Right kidney (tissue), 9 donors: Measurements from ENCODE around the gene AOC1.
"Not testable (repeated sequence)": the region's sequence is repeated elsewhere in the genome, so short reads cannot be mapped to it uniquely, and the experiment has no call there.

Experiments
- DNase-seq: peaks from one replicate; pipeline ENCODE4 v3.0.0-alpha.2; 2016
- long read RNA-seq, 8 donors: transcript quantifications; one replicate each; lab custom pipeline, GENCODE V29; 2026

AOC1 gene, protein sequence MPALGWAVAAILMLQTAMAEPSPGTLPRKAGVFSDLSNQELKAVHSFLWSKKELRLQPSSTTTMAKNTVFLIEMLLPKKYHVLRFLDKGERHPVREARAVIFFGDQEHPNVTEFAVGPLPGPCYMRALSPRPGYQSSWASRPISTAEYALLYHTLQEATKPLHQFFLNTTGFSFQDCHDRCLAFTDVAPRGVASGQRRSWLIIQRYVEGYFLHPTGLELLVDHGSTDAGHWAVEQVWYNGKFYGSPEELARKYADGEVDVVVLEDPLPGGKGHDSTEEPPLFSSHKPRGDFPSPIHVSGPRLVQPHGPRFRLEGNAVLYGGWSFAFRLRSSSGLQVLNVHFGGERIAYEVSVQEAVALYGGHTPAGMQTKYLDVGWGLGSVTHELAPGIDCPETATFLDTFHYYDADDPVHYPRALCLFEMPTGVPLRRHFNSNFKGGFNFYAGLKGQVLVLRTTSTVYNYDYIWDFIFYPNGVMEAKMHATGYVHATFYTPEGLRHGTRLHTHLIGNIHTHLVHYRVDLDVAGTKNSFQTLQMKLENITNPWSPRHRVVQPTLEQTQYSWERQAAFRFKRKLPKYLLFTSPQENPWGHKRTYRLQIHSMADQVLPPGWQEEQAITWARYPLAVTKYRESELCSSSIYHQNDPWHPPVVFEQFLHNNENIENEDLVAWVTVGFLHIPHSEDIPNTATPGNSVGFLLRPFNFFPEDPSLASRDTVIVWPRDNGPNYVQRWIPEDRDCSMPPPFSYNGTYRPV
- long read RNA-seq, donor 1, partial matches to known transcripts, result 14 of 17 reads
- long read RNA-seq, donor 1, other reads (novel, unspliced or antisense), result 0 of 17 reads
- long read RNA-seq, donor 2, partial matches to known transcripts, result 9 of 13 reads
- long read RNA-seq, donor 2, other reads (novel, unspliced or antisense), result 0 of 13 reads
- long read RNA-seq, donor 3, partial matches to known transcripts, result 23 of 25 reads
- long read RNA-seq, donor 3, other reads (novel, unspliced or antisense), result 0 of 25 reads
- long read RNA-seq, donor 4, partial matches to known transcripts, result 23 of 24 reads
- long read RNA-seq, donor 4, other reads (novel, unspliced or antisense), result 0 of 24 reads
- long read RNA-seq, donor 5, partial matches to known transcripts, result 10 of 12 reads
- long read RNA-seq, donor 5, other reads (novel, unspliced or antisense), result 0 of 12 reads
- long read RNA-seq, donor 6, partial matches to known transcripts, result 47 of 52 reads
- long read RNA-seq, donor 6, other reads (novel, unspliced or antisense), result 0 of 52 reads
- long read RNA-seq, donor 7, partial matches to known transcripts, result 55 of 59 reads
- long read RNA-seq, donor 7, other reads (novel, unspliced or antisense), result 0 of 59 reads
- long read RNA-seq, donor 8, transcript AOC1-201 (5 exons, 2,649 nt), result major isoform, 9 of 42 reads
- long read RNA-seq, donor 8, partial matches to known transcripts, result 33 of 42 reads
- long read RNA-seq, donor 8, other reads (novel, unspliced or antisense), result 0 of 42 reads

- DNase-seq, result no peak
Observed at GRCh38 chr7:150852371-150852905, at the start of gene AOC1. Gene AOC1 (plus strand): TSS chr7:150852517. CDS start chr7:150856471, 3,954 bp downstream.

GRCh38 chr7:150803161-150803860 lies 49.0 kb upstream of the AOC1 start:
- DNase-seq, result no peak

GRCh38 chr7:150804802-150805201 lies 47.5 kb upstream of the AOC1 start:
- DNase-seq, result no peak

GRCh38 chr7:150805864-150806263 lies 46.5 kb upstream of the AOC1 start:
- DNase-seq, result no peak

DNA sequence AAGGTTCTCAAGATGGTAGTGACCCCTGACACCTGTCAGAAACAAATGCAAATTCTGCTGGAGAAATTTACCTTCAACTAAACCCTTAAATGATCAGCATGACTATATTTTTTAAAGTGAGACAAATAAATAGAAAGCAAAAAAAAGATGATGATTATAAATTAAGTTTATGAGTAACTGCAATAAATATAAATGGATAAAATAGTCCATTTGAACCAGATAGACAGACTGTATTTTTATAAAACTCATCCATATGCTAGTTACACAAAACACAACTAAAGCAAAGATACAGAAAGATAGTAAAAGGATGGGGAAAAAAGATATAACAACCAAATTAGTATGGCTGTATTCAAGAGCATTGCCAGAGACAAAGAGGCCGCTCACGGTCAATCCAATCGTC lies 45.9 kb upstream of the AOC1 start:
- DNase-seq, result no peak

DNA sequence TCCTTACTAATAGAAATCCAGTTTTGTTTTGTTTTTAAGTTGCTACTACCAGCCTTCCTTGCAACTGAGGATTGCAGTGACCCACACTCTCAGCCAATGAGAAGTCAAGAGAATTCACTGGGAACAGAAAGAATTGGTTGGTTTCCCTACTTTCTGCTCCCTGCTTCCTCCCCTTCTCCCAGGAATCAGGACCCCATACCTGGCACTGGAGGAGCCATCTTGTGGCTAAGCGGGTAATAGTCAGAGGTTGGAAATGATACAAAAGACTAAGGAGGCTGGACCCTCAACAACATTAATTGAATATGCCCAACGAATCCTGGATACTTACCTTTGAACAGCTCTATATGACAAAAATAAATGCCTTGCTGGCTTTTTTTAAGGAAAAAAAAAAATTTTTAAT lies 45.5 kb upstream of the AOC1 start:
- DNase-seq, result no peak

- not testable (repeated sequence) for DNase-seq
Observed at GRCh38 chr7:150807616-150808438, 44.5 kb upstream of the AOC1 start.

DNA sequence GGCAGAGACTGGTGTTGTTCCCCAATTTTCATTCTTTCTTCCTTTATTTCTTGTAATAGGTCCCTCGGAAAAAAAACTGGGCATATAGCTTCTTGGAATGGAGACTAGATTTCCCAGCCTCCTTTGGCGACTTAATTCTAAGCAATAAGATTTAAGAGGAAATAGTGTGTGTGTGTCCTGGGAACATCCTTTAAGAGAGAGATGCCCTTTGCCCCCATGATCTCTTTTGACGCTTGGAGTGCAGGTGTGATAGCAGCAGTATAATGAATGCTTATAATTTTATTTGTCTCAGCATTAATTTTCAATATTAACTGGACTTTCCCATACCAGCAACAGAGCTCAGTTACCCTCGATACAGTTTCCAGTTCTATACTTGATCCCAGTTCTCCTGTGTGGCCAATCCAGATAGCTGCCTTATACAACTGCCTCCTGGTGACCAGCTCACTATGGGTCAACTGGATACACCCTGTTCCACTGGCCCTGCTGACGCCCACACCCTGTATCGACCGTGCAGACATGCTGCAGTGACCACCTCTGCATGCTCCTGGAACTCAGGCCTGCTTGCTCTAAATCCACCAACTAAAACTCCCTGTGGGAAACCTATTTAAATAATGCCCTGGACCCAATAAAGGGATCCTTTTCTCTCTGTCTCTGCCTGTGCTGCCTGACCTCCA lies 37.9 kb upstream of the AOC1 start:
- DNase-seq, result no peak

DNA sequence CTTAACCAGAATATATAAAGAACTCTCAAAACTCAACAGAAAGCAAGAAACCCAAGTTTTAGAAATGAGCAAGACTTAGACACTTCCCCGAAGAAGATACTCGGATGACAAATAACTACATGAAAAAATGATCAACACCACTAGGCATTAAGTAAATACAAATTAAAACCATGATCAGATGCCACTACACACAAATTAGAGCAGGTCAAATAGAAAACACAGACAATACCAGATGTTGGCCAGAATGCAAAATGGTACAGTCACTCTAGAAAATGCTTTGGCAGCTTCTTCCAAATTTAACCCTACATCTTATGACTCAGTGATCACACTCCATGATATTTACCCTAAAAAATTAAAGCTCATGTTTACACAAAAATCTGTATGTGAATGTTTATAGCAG lies 33.3 kb upstream of the AOC1 start:
- DNase-seq, result no peak

GRCh38 chr7:150820148-150820547 lies 32.2 kb upstream of the AOC1 start:
- DNase-seq, result no peak

DNA sequence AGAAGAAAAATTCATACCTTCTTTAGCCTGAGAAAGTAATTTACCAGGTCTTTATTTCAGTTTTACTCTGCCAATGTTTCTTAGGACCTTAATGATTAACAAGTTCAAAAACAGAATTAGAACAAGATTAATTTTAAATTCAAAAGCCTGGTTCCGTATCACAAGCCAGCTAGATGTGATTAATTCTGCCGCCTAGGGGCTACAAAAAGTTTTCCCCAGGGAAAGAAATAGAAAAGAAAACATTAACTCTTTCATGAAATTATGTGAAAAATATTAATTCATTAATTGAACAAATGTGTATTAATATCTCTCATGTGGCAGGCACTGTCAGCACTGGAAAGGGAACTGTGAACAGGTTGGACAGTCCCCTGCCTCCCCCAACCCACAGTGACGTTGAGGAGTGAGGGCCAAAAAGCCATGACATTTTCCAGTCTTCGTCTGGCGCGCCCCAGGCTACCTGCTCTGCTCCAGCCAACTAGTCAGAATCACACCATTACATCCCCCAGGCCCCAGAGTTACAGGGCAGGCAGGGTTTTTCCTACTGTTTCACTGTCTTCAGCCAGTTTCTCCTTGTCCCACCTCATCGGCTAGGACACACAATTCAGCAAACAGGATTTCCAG lies 31.6 kb upstream of the AOC1 start:
- no peak for DNase-seq

DNA sequence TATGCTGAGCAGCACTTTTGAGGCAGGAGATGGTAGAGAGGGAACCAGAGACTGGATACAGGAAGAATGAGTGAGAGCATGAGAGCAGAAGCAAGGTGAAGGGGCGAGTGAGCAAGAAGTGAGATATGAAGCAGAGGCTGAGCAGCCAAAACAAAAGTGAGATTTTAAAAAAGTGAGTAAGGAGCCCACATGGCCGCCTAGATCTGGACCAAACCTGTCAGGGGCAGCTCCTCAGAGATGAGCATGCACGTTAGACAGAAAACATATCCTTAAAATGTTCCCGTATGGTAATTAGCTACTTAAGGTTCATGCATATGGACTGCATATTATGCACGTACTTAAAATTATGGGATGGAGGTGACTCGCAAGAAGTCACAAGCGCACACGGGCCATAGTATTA lies 29.3 kb upstream of the AOC1 start:
- DNase-seq, result no peak

DNA sequence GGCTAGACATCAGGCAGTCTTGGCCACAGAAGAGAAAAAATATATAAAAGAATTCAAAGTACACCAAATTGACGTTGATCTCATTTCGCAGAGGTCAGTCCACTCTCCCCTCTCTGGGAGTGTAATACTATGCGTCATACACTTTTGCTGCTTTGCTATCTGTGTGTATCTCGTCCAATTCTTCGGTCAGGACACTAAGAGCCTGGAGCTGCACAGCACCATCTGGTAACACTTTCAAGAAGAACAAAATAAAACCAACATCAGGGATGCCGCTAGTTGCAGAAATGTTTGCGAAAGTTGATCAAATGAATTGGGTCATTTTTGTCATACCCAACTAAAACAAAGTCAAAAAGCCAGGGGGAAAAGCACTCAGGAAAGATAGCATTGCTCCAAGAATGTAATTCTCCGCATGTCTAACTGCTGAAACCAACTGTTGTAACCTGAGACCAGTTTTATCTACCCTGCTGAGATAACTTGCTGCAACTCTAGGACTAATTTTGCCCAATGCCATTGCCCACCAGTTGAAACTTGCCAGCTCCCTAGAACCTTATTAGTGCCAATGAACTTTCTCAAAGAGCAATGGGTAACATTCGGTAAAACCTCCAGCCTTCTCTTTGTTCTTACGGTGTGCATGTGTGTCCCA lies 28.7 kb upstream of the AOC1 start:
- no peak for DNase-seq

DNA sequence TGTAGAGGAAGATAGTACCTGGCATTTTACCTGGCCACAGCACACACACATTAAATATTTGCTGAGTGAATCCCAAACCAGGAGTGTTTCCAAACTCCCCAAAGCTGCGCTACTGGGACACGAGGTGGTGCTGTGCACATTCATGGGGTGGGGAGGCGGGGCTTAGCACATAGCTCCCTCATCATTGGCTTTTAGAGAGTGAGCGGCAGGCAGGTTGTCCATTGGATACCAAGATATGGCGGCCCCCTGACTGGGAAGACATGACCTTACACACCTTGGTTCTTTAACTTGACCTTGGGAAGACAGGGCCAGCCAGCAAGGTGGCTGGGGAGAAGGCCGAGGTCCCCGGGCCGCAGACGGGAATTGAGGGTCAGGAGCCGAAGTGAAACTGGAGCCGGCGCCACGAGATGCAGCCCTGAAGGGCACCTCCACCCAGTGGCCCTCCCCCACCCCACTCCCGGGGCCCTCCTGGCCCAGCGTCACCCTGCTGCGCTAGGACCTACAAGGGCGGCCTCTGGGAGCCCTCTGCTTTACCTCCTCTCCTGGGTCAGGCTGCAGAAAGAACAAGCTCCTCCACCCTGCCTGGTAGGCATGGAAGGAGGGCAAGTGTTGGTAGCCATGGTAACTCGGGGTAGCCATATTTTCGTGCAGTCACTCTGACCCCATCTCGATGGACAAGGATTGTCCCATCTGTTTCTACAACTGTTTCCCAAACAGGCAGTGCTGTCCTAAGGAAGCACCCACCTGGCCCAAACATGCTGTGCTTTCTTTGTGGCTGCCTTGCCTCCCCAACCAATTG lies 27.7 kb upstream of the AOC1 start:
- DNase-seq, result no peak

GRCh38 chr7:150826061-150826849 lies 26.1 kb upstream of the AOC1 start:
- no peak for DNase-seq

DNA sequence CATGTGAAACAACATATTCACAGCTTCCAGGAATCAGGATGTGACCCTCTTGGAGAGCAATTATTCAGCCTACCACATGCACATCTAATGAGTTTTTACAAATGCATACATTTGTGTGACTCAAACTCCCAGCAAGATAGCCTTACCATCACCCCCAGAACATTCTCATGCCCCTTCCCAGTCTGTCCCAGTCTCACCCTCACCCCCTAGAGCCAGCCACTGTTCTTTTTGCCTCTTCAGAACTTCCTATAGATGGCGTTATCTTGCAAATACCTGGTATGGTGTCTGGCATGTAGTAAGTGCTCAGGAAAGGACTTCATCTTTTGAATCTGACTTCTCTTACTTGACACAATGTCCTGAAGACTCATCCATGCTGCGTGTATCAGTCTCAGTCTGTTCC lies 23.9 kb upstream of the AOC1 start:
- DNase-seq, result no peak

- DNase-seq, result no peak
Observed at GRCh38 chr7:150829426-150829825, 22.9 kb upstream of the AOC1 start.
